Activated CD4-positive, alpha-beta T cell treated with anti-CD3 and anti-CD28 coated beads for 48 hours (primary cell): ENCODE data around the gene SGK1.
A peak's percentile ranks its signal among the peaks of the same experiment; 100 is the strongest.

ENCODE experiments used
- DNase-seq: peaks from one replicate; pipeline ENCODE4 v3.0.0-alpha.2; 2020

Gene SGK1

DNA sequence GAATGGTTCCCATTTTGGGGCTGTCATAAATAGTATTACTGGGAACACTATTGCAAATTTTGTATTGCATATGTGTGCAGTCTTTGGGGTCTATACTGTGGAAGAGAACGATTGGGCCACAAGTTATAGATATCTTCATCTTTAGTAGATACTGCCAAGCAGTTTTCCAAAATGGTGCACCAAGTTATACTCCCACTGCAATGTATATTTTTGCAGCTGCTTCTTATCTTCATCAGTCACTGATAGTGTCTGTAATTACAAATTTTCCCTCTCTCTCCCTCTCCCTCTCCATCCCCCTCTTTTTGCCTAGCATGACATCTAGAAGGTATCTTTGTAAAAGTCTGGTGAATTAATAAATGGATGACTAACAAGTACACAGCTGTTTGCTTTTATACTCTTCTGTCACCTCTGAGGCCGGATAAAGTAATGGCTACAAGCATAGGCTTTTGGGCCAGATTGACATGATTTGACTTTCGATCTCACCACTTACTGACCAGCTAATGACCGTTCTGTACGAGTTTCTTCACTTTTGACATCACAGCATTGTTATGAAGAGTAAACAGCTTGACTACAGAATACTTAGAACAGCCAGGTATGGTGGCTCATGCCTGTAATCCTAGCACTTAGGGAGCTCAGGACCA is 152.2 kb downstream of the SGK1 start:
- no peak for DNase-seq

- DNase-seq = no peak
Observed at GRCh38 chr6:134164300-134164699, 153.6 kb downstream of the SGK1 start.

- no peak for DNase-seq
Observed at GRCh38 chr6:134162932-134163331, 155.0 kb downstream of the SGK1 start.

- DNase-seq = no peak
Observed at GRCh38 chr6:134161041-134161440, 156.9 kb downstream of the SGK1 start.

GRCh38 chr6:134152767-134153485 is 165.0 kb downstream of the SGK1 start:
- DNase-seq = no peak

GRCh38 chr6:134148566-134148965 is 169.3 kb downstream of the SGK1 start:
- DNase-seq = no peak

GRCh38 chr6:134147034-134147533 is 170.8 kb downstream of the SGK1 start:
- DNase-seq = no peak

DNA sequence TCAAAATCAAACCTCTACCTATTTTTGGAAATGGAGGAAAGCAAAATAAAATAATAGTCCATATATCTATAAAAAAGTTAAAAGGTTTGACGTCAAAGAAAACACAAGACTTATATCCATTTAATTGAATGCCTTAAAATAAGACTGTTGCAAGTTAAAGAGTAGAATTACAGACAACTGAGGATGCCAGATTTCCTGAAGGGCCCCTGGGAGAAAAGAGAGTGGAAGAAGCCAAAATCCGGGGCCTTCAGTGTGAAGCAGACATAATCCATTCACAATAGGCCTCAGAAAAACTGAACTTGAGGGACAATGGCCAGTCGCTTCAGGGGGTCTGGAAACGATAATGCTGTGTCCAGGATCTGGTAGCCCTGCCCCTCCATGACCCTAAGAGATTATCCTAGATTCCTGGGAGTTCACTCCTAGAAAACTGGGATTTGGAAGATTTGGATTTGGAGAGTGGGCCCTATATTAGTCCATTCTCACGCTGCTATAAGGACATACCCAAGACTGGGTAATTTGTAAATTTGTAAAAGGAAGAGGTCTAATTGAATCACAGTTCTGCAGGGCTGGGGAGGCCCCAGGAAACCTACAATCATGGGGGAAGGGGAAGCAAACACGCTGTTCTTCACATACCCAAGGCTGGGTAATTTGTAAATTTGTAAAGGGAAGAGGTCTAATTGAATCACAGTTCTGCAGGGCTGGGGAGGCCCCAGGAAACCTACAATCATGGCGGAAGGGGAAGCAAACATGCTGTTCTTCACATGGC is 171.5 kb downstream of the SGK1 start:
- no peak for DNase-seq

DNA sequence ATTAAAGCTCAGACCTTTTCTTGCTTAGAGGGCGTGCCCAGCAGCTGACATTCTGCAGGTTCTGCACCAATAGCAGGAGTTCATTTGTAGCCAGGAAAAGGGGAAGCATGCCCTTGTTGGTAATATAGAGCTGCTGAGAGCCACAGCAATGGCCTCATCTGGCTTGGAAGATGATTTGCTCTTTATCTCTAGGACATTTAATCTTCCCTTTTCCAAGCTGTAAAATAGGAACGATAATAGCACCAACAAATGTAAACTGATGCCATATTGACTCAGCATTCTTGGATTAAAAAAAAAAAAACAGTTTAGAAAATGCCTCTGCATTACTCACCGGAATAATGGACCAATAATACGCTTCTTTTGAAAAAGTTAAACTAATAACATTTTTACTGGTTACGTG is 172.1 kb downstream of the SGK1 start:
- no peak for DNase-seq

- no peak for DNase-seq
Observed at GRCh38 chr6:134138226-134138975, 179.5 kb downstream of the SGK1 start.

DNA sequence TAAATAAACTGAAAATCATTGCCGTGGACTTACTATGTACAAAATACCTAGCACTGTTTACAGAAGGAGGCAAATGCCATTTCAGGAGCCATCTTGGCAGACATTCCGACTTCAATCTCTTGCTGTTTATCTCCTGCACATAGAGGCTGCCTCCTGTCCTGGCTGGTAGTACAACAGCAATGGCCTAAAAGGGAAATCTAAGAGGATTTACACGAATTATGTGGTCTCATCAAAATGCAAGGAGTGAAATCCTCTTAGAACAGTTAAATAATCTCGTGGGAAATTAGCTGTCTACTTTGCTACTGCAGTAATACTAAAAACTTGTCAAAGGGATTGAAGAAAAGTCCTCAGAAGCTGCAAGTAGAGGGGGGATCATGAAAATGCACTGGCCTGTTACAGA is 183.3 kb downstream of the SGK1 start:
- DNase-seq = no peak

DNA sequence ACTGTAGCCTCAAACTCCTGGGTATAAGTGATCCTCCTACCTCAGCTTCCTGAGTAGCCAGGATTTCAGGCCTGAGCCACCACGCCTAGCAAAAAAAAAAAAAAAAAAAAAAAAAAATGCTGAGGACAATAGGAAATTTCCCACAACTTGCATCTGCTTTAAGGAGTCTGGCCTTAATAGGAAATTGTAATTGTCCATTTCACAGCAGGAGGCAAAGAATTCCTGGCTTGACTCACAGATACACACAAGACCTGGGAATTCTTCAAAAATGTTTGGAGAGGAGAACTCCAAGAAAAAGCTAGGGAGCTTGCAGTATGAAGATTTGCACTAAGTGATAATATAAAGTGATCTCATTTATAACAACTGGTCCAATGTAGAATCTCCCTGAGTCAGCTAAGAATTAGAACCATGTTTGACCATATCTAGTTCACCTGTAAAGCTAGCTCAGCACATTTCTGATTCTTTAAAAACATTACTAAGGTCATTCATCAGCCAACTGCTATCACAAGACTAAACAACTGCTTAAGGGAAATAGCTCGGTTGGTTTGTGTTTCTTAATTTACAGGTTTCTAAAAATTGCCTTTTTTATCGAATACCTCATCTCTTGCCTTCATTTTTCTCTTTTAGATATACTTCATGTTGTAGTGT is 185.3 kb downstream of the SGK1 start:
- no peak for DNase-seq

- no peak for DNase-seq
Observed at GRCh38 chr6:134131530-134132139, 186.3 kb downstream of the SGK1 start.

- DNase-seq = no peak
Observed at GRCh38 chr6:134128146-134128545, 189.8 kb downstream of the SGK1 start.

DNA sequence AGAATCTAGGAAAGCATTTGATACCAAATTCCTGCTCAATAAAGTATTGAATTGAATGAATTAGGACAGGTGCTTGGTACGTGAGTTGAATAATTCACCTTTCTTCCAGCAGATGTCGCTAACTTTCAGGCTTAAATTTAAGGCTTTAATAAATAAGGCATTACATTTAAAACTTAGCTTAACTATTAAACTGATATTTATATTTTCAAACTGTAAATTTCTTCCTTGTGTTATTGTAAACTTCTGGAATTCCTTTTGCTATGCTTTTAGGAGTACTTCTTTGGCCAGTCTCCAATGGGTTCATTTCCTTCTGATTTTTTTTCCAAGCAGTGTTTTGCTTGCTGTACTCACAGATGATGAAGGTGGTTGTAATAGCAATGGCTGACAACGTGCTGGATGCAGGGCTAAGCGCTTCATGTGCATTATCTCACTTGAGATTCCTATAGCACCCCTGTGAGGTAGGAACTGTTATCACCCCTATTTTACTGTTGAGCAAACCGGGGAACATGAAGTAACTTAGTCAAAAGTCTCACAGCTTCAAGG is 194.2 kb downstream of the SGK1 start:
- DNase-seq = peak; percentile 21

GRCh38 chr6:134122775-134123174 is 195.1 kb downstream of the SGK1 start:
- no peak for DNase-seq

DNA sequence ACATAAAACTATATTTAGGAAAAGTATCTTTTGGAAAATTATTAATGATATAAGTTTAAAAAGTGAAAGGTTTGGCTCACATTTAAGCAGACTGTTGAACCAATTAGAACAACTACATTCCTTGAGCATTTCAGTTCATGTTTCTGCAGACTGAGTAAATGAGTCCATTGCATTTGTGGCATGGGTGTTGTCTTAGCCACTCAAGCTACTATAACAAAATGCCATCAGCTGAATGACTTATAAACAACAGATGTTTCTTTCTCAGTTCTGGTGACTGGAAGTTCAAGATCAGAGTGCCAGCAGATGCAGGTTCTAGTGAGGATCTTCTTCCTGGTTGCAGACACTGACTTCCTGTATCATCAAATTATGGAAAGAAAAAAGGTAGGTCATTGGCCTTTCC is 198.4 kb downstream of the SGK1 start:
- no peak for DNase-seq
